Right lobe of liver (tissue), 6 donors: Measurements from ENCODE around the gene DYNC1LI1. TPM values are rescaled to one million over a fixed set of nuclear protein-coding genes. Genes with fewer than 3 reads are reported as not detected.

ENCODE experiments used
- ATAC-seq, 4 donors: fragments of 200-7000 bp; cut with Tn5 transposase; one replicate each; pipeline ENCODE4 v1.9.1; 2020; ENCODE audit warnings: mild to moderate bottlenecking in 4 of 4, moderate library complexity in 4 of 4
- DNase-seq, 3 donors: peaks; one replicate each; pipeline ENCODE4 v3.0.0-alpha.2; 2020
- H3K27ac ChIP-seq, 3 donors: fragments of 200-600 bp; one replicate each; pipeline ENCODE4 v1.8.0; 2022
- H3K27me3 ChIP-seq, 2 donors: fragments of 200-600 bp; one replicate each; pipeline ENCODE4 v1.8.0; 2022
- H3K36me3 ChIP-seq, 4 donors: fragments of 200-600 bp; sonication (generic) in 1 of 4; one replicate each; pipeline versions ENCODE4 v1.5.1 to v1.8.0; 2017 to 2022; ENCODE audit warnings: control low read depth in 1 of 4
- H3K4me1 ChIP-seq, 4 donors: fragments of 200-600 bp; sonication (generic) in 1 of 4; one replicate each; pipeline versions ENCODE4 v1.5.1 to v1.8.0; 2017 to 2022; ENCODE audit warnings: control low read depth in 1 of 4
- H3K4me3 ChIP-seq, 3 donors: fragments of 200-600 bp; one replicate each; pipeline ENCODE4 v1.8.0; 2022
- H3K9me3 ChIP-seq, 4 donors: fragments of 200-600 bp; sonication (generic) in 1 of 4; one replicate each; pipeline versions ENCODE4 v1.5.1 to v1.8.0; 2017 to 2022; ENCODE audit warnings: control low read depth in 1 of 4
- CTCF ChIP-seq, 4 donors: fragments of 200-600 bp in 3 of 4; fragments of 450-650 bp in 1 of 4; IDR thresholded peaks; one replicate each; pipeline versions ENCODE4 v1.5.1 to v1.8.0; 2016 to 2022; ENCODE audit warnings: antibody characterized with exemption in 4 of 4, mild to moderate bottlenecking in 2 of 4
- POLR2A ChIP-seq: fragments of 450-650 bp; IDR thresholded peaks from one replicate; pipeline ENCODE4 v1.6.1; 2017; ENCODE audit warnings: antibody characterized with exemption, mild to moderate bottlenecking
- WGBS: methylation state at CpG from one replicate; pipeline ENCODE4 v1.1.6; 2018; ENCODE audit warnings: low coverage, low lambda C conversion rate; ENCODE audit not compliant: insufficient coverage; ENCODE audit errors: missing lambda C conversion rate; 5-methylcytosine and 5-hydroxymethylcytosine counted together
- intact Hi-C, 2 donors: fragments of 100-400 bp; cut with DNase I; formaldehyde crosslinking; loops; one replicate each; pipeline versions ENCODE4 v1.11.2 to v1.14.1; 2022
- total RNA-seq, 6 experiments: library from RNA; depleted of rRNA in 2 of 6; stranded (reverse); fragments of >200 nt in 2 of 6; fragmentation: NEBNext Ultra II Directional in 3 of 6; extraction: Animal tissue kit (Norgen Biotek cat#: 25700) in 3 of 6; gene quantifications; one replicate each; pipeline versions ENCODE4 v1.1.0 to v1.2.4, GENCODE V29; 2016 to 2023
- donor health status: DM: no; HTN: yes; CAD: no.
- donor health status: DM: no; HTN: no; CAD: no.
- donor health status: DM: no; HTN: no; CAD: no.
- donor health status: DM: no; HTN: yes; CAD: no.
- donor health status: DM: no; HTN: yes; CAD: no.

DYNC1LI1 gene
- total RNA-seq, 6 experiments from 2014 or later: 7.6 to 16.9 (median 12.6) TPM

- no peak overlapping the region for H3K27ac ChIP-seq
- no peaks in the 10 kb centered on the region for H3K9me3 ChIP-seq
- H3K4me3 ChIP-seq: no peak overlapping the region
- H3K4me1 ChIP-seq: peaks cover 0 to 8% (median 0%) of the 10 kb centered on the region in 4 donors
- intact Hi-C loops: no loop called here
- TF ChIP-seq CTCF (IDR thresholded peaks at IDR 0.05) (no peak), POLR2A (no peak)
- no peak for ATAC-seq
- DNase-seq: no peak
- 93% methylated on average over 2 of the region's 2 CpGs for WGBS
- H3K27me3 ChIP-seq: no peaks in the 10 kb centered on the region
- no peaks in the 10 kb centered on the region for H3K36me3 ChIP-seq
Observed at GRCh38 chr3:32553459-32553858, 17.2 kb downstream of the DYNC1LI1 start.

GRCh38 chr3:32552013-32552412 lies 18.6 kb downstream of the DYNC1LI1 start:
- no peaks in the 10 kb centered on the region for H3K9me3 ChIP-seq
- no peak overlapping the region for H3K4me3 ChIP-seq
- ATAC-seq (no peak), DNase-seq (no peak)
- no peaks in the 10 kb centered on the region for H3K36me3 ChIP-seq
- H3K4me1 ChIP-seq: no peaks in the 10 kb centered on the region
- H3K27me3 ChIP-seq: no peaks in the 10 kb centered on the region
- H3K27ac ChIP-seq: no peak overlapping the region
- intact Hi-C loops: no loop called here
- TF ChIP-seq CTCF (IDR thresholded peaks at IDR 0.05) (no peak), POLR2A (no peak)
- WGBS: 100% methylated on average over 1 of the region's 1 CpG

- TF ChIP-seq POLR2A: no peak
- no peak for TF ChIP-seq CTCF (IDR thresholded peaks at IDR 0.05)
- no peak overlapping the region for H3K4me3 ChIP-seq
- H3K27me3 ChIP-seq: no peaks in the 10 kb centered on the region
- no peak for DNase-seq
- no peaks in the 10 kb centered on the region for H3K4me1 ChIP-seq
- ATAC-seq: no peak
- no peaks in the 10 kb centered on the region for H3K36me3 ChIP-seq
- no peaks in the 10 kb centered on the region for H3K9me3 ChIP-seq
- intact Hi-C loops: no loop called here
- no peak overlapping the region for H3K27ac ChIP-seq
Observed at GRCh38 chr3:32551496-32551895, 19.2 kb downstream of the DYNC1LI1 start.

GRCh38 chr3:32551087-32551486 lies 19.6 kb downstream of the DYNC1LI1 start:
- 64% methylated on average over 2 of the region's 2 CpGs for WGBS
- DNase-seq (no peak), ATAC-seq (no peak)
- H3K36me3 ChIP-seq: no peaks in the 10 kb centered on the region
- TF ChIP-seq CTCF (IDR thresholded peaks at IDR 0.05) (no peak), POLR2A (no peak)
- no peak overlapping the region for H3K4me3 ChIP-seq
- H3K27me3 ChIP-seq: no peaks in the 10 kb centered on the region
- H3K4me1 ChIP-seq: no peaks in the 10 kb centered on the region
- no peak overlapping the region for H3K27ac ChIP-seq
- intact Hi-C loops: no loop called here
- H3K9me3 ChIP-seq: no peaks in the 10 kb centered on the region

GRCh38 chr3:32545305-32545704 lies 25.4 kb downstream of the DYNC1LI1 start:
- Histone ChIP-seq H3K4me1 (no peaks in the 10 kb centered on the region), H3K27ac (no peak overlapping the region), H3K27me3 (no peaks in the 10 kb centered on the region), H3K9me3 (no peaks in the 10 kb centered on the region), H3K36me3 (peaks cover 0 to 5% (median 0%) of the 10 kb centered on the region in 4 donors), H3K4me3 (no peak overlapping the region)
- DNase-seq (no peak), ATAC-seq (no peak)
- intact Hi-C loops: no loop called here
- TF ChIP-seq CTCF (IDR thresholded peaks at IDR 0.05) (no peak), POLR2A (no peak)
